SHP77 (cell line): Measurements from ENCODE around the gene IQGAP2.
"Not testable (repeated sequence)": the region's sequence is repeated elsewhere in the genome, so short reads cannot be mapped to it uniquely, and the experiment has no call there.

Experiments used
- DNase-seq, 2 experiments: peaks; one replicate each; lab custom pipeline; 2025; lab: John Stamatoyannopoulos, UW

Gene IQGAP2

GRCh38 chr5:76419597-76420298 lies 16.7 kb downstream of the IQGAP2 start:
- no peak for DNase-seq

GRCh38 chr5:76422227-76422626 lies 19.1 kb downstream of the IQGAP2 start:
- no peak for DNase-seq

GRCh38 chr5:76422742-76423141 lies 19.7 kb downstream of the IQGAP2 start:
- DNase-seq = no peak

- no peak for DNase-seq
These were observed 22.1 kb downstream of the IQGAP2 start for GRCh38 chr5:76425146-76425545.

GRCh38 chr5:76425928-76426804 lies 23.1 kb downstream of the IQGAP2 start:
- no peak for DNase-seq

GRCh38 chr5:76427206-76428140 lies 24.4 kb downstream of the IQGAP2 start:
- no peak for DNase-seq

- DNase-seq = not testable (repeated sequence)
These were observed 25.5 kb downstream of the IQGAP2 start for GRCh38 chr5:76428550-76428949.

- no peak for DNase-seq
These were observed 30.2 kb downstream of the IQGAP2 start for GRCh38 chr5:76433261-76433660.

- DNase-seq = not testable (repeated sequence)
These were observed 34.4 kb downstream of the IQGAP2 start for GRCh38 chr5:76437507-76437906.

- no peak for DNase-seq
These were observed 34.9 kb downstream of the IQGAP2 start for GRCh38 chr5:76438025-76438424.

GRCh38 chr5:76439201-76439600 lies 36.1 kb downstream of the IQGAP2 start:
- DNase-seq = no peak

- DNase-seq = no peak
These were observed 36.8 kb downstream of the IQGAP2 start for GRCh38 chr5:76439929-76440328.

- DNase-seq = no peak
These were observed 38.0 kb downstream of the IQGAP2 start for GRCh38 chr5:76441101-76441500.

GRCh38 chr5:76441890-76442673 lies 39.0 kb downstream of the IQGAP2 start:
- no peak for DNase-seq

- DNase-seq = no peak
These were observed 40.1 kb downstream of the IQGAP2 start for GRCh38 chr5:76443066-76443800.

- no peak for DNase-seq
These were observed 42.0 kb downstream of the IQGAP2 start for GRCh38 chr5:76445063-76445462.

- no peak for DNase-seq
These were observed 42.7 kb downstream of the IQGAP2 start for GRCh38 chr5:76445830-76446229.

- DNase-seq = no peak
These were observed 43.7 kb downstream of the IQGAP2 start for GRCh38 chr5:76446776-76447175.

GRCh38 chr5:76449606-76450005 lies 46.5 kb downstream of the IQGAP2 start:
- no peak for DNase-seq

GRCh38 chr5:76450054-76450453 lies 47.0 kb downstream of the IQGAP2 start:
- DNase-seq = no peak
